Activated naive CD4-positive, alpha-beta T cell treated with anti-CD3 and anti-CD28 coated beads for 36 hours (primary cell): ENCODE results near the gene TMEM132E. TPM values are rescaled to one million over a fixed set of nuclear protein-coding genes. Genes with fewer than 3 reads are reported as not detected.
"Not testable (repeated sequence)": the region's sequence is repeated elsewhere in the genome, so short reads cannot be mapped to it uniquely, and the experiment has no call there.

Experiments used
- CTCF ChIA-PET: fragments of 350-600 bp; sonication (Branson Sonifier 250); formaldehyde crosslinking; loops from one replicate; lab custom pipeline; 2021; ENCODE audit warnings: antibody characterized with exemption; lab: Charles Lee
- DNase-seq: peaks from one replicate; pipeline ENCODE4 v3.0.0-alpha.2; 2020
- H3K27ac Mint-ChIP-seq: one replicate; pipeline ENCODE4 v1.8.0; 2021; ENCODE audit warnings: mild to moderate bottlenecking, mixed read lengths
- H3K27me3 Mint-ChIP-seq: one replicate; pipeline ENCODE4 v1.8.0; 2021; ENCODE audit warnings: low read depth, mixed read lengths
- H3K36me3 Mint-ChIP-seq: one replicate; pipeline ENCODE4 v1.8.0; 2021; ENCODE audit warnings: low read depth, mixed read lengths
- H3K4me1 Mint-ChIP-seq: one replicate; pipeline ENCODE4 v1.8.0; 2021; ENCODE audit warnings: low read depth, mixed read lengths
- H3K4me3 Mint-ChIP-seq: one replicate; pipeline ENCODE4 v1.8.0; 2021; ENCODE audit warnings: mild to moderate bottlenecking, moderate library complexity, mixed read lengths
- H3K9me3 Mint-ChIP-seq: one replicate; pipeline ENCODE4 v1.8.0; 2021; ENCODE audit warnings: mixed read lengths
- intact Hi-C: fragments of 100-400 bp; cut with micrococcal nuclease; formaldehyde crosslinking; loops from one replicate; pipeline ENCODE4 v1.15.1; 2023
- total RNA-seq, 2 experiments: library from RNA; stranded (reverse); gene quantifications; one replicate each; pipeline ENCODE4 v1.2.3, GENCODE V29; 2021

TMEM132E gene, protein sequence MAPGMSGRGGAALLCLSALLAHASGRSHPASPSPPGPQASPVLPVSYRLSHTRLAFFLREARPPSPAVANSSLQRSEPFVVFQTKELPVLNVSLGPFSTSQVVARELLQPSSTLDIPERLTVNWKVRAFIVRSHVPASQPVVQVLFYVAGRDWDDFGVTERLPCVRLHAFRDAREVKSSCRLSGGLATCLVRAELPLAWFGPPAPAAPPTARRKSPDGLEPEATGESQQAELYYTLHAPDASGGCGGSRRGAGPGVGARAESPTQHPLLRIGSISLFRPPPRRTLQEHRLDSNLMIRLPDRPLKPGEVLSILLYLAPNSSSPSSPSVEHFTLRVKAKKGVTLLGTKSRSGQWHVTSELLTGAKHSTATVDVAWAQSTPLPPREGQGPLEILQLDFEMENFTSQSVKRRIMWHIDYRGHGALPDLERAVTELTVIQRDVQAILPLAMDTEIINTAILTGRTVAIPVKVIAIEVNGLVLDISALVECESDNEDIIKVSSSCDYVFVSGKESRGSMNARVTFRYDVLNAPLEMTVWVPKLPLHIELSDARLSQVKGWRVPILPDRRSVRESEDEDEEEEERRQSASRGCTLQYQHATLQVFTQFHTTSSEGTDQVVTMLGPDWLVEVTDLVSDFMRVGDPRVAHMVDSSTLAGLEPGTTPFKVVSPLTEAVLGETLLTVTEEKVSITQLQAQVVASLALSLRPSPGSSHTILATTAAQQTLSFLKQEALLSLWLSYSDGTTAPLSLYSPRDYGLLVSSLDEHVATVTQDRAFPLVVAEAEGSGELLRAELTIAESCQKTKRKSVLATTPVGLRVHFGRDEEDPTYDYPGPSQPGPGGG (N-terminal part only)
- total RNA-seq = not detected

DNA sequence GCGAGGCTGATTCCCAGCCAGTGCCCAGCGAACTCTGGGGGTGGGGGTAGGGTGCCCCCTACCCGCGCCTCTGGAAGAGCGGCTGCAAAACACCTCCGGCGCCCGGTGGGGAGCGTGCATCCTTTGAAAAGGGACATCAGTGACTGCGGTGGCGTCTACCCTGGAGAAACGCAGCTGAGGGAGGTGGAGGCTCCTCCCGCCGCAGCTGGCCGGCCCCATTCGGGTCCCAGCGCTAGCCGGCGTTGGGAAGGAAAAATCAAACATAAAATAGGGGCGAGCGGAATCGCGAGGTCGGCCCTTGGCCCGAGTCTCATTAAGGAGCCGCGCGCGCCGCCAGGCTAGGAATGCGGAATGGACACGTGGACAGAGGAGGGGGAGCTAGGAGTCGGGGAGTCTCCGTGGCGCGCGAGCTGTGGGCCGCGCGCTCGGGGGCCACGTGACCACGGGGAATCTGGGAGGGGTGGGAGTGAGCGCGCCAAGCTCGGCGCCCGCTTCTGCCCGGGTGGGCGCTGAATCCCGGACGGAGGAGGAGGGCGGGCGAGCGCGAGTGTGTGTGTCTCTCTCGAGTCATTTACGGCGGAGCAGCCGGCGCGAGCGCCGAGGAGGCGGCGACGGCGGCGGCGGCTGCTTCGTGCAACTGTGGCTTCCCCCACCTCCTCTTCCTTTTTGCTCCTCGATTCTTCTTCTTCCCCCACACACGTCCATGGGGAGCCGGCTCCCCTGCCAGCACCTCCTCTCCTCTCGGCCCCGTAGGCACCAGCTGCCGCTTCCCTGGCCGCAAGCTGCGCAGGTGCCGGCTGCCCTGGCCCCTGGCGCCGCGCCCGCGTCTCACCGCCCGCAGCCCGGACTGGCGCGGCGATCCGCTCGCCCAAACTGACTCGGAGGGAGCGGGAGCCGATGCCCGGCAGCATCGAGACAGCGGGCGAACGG lies at the start of gene TMEM132E:
TSS of gene TMEM132E (plus strand) at position 566 of the 930 bp plus-strand sequence. CDS start 1,495 bp downstream, outside the sequence.
- CTCF ChIA-PET = interaction anchor here (1.0 kb wide), 1 partner anchor 59 kb away, joined by 3 read pairs; no protein-coding TSS in a partner anchor
- H3K4me1 Mint-ChIP-seq = peaks cover 11% of the 10 kb centered on the region
- no peak for DNase-seq
- H3K9me3 Mint-ChIP-seq = no peaks in the 10 kb centered on the region
- no peaks in the 10 kb centered on the region for H3K36me3 Mint-ChIP-seq
- H3K27me3 Mint-ChIP-seq = peaks cover 74% of the 10 kb centered on the region
- peak within 1 kb of the TSS; percentile 69 for H3K4me3 Mint-ChIP-seq
- no peak within 1 kb of the TSS for H3K27ac Mint-ChIP-seq
- intact Hi-C loops = loop anchor here (2.0 kb wide), 1 partner anchor 540 kb away; the partner anchor contains the start of gene RAD51D

DNA sequence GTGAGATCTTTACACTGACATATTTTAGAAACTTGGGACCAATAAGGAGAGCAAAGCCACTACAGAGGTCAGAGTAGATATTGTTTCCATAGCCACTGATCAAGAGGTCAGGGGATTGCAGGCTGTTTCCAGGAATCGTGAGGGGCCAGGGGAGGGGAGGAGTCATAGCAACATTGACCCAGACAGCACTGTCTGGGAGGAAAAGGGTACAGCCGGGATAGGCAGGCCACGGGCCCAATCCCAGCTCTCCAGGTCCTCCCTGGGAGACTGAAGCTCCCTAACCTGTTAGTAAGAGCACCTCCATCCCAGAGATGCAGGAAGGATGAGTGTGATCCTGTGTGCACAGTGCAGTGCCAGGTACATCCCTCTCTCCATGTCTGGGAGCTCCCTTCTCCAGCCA lies 48.5 kb upstream of the TMEM132E start:
- Mint-ChIP-seq H3K4me1 (no peaks in the 10 kb centered on the region), H3K36me3 (no peaks in the 10 kb centered on the region), H3K9me3 (no peaks in the 10 kb centered on the region), H3K27me3 (peaks cover 42% of the 10 kb centered on the region), H3K4me3 (no peak overlapping the region), H3K27ac (no peak overlapping the region)
- intact Hi-C loops = no loop called here
- no peak for DNase-seq
- CTCF ChIA-PET = interaction anchor here (1.1 kb wide), 1 partner anchor 11 kb away, joined by 3 read pairs; no protein-coding TSS in a partner anchor

GRCh38 chr17:34532281-34533065 lies 46.9 kb upstream of the TMEM132E start:
- H3K4me3 Mint-ChIP-seq = no peak overlapping the region
- H3K27me3 Mint-ChIP-seq = peaks cover 46% of the 10 kb centered on the region
- intact Hi-C loops = no loop called here
- H3K36me3 Mint-ChIP-seq = no peaks in the 10 kb centered on the region
- H3K27ac Mint-ChIP-seq = no peak overlapping the region
- CTCF ChIA-PET = interaction anchor here (0.7 to 0.8 kb wide), 2 partner anchors 10 to 302 kb away, joined by 3 to 4 read pairs; no protein-coding TSS in a partner anchor
- no peaks in the 10 kb centered on the region for H3K4me1 Mint-ChIP-seq
- DNase-seq = no peak
- H3K9me3 Mint-ChIP-seq = no peaks in the 10 kb centered on the region

DNA sequence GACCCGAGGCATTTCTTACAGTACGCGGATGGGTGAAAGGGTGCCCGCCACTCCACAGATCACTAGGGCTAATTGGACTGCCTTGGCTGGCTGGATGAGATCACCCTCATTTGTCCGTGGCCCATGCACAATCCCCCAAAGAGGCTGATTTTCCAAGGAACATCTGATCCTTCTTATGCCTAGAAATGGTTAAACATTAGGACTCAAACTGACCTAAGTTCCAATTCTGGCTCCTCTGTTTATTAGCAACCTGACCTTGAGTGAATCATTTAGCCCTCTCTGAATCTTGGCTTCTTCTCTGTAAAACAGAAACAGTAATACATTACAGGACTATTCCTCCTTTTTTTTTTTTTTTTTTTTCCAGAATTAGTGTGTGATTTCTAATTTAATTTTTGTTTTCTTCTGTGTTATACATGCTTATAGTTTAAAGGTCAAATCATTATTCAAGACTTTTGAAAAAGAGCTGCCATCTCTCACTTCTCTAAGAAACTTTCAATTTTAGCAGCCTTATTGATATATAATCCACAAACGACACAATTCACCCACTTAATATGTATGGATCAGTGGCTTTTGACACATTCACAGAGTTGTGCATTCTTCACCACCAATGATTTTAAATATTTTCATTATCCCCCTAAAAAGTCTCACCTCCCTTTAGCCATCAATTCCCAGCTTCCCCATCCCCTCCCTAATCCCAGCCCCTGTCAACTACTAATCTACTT lies 45.4 kb upstream of the TMEM132E start:
- H3K36me3 Mint-ChIP-seq = no peaks in the 10 kb centered on the region
- no peaks in the 10 kb centered on the region for H3K9me3 Mint-ChIP-seq
- no peak for DNase-seq
- H3K4me1 Mint-ChIP-seq = no peaks in the 10 kb centered on the region
- CTCF ChIA-PET = no interaction called here
- intact Hi-C loops = no loop called here
- peaks cover 37% of the 10 kb centered on the region for H3K27me3 Mint-ChIP-seq
- no peak overlapping the region for H3K27ac Mint-ChIP-seq
- no peak overlapping the region for H3K4me3 Mint-ChIP-seq

DNA sequence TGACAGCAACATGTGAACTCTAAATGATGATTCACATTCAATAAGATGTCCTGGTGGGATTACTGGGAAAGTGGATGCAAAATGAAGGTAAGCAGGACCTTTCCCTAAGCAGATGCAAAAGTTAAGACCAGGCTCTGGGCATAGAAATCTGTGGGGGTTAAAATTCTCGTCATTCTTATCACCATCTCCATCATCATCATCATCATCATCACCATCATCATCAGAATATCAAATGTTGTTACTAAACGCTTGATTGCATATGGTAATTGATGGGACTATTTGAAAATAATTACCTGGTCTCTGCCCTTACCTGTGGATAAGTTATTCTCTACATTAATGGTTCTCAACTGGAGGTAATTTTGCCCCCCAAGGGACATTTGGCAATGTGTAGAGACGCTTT lies 41.9 kb upstream of the TMEM132E start:
- intact Hi-C loops = no loop called here
- no peaks in the 10 kb centered on the region for H3K9me3 Mint-ChIP-seq
- DNase-seq = no peak
- no peak overlapping the region for H3K27ac Mint-ChIP-seq
- no peaks in the 10 kb centered on the region for H3K36me3 Mint-ChIP-seq
- H3K27me3 Mint-ChIP-seq = peaks cover 38% of the 10 kb centered on the region
- CTCF ChIA-PET = interaction anchor here (0.6 to 1.4 kb wide), 2 partner anchors 100 to 604 kb away, joined by 3 read pairs; no protein-coding TSS in a partner anchor
- H3K4me1 Mint-ChIP-seq = no peaks in the 10 kb centered on the region
- H3K4me3 Mint-ChIP-seq = no peak overlapping the region

DNA sequence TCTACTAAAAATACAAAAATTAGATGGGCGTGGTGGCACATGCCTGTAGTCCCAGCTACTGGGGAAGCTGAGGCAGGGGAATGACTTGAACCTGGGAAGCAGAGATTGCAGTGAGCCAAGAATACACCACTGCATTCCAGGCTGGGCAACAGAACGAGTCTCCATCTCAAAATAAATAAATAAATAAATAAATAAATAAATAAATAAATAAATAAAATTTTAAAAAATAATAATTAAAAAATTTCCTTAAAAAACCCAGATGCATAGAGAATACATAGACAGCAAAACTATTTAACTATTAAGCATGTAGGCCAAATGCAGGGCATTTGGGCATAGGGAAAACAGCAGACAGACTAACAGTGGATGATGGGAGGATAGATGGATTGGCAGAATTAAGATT lies 40.8 kb upstream of the TMEM132E start:
- H3K9me3 Mint-ChIP-seq, DNase-seq, CTCF ChIA-PET, intact Hi-C loops, H3K27ac Mint-ChIP-seq, H3K4me3 Mint-ChIP-seq, H3K36me3 Mint-ChIP-seq, H3K4me1 Mint-ChIP-seq: not testable (repeated sequence)
- H3K27me3 Mint-ChIP-seq = peaks cover 40% of the 10 kb centered on the region

- CTCF ChIA-PET = interaction anchor here (1.4 kb wide), 1 partner anchor 580 kb away, joined by 4 read pairs; the partner anchor contains the start of gene RAD51D
- H3K27me3 Mint-ChIP-seq = peaks cover 35% of the 10 kb centered on the region
Observed at GRCh38 chr17:34539881-34540280, 39.5 kb upstream of the TMEM132E start.

GRCh38 chr17:34542700-34543336 lies 36.6 kb upstream of the TMEM132E start:
- H3K36me3 Mint-ChIP-seq = no peaks in the 10 kb centered on the region
- H3K27ac Mint-ChIP-seq = no peak overlapping the region
- H3K4me1 Mint-ChIP-seq = no peaks in the 10 kb centered on the region
- CTCF ChIA-PET = interaction anchor here (0.6 to 2.7 kb wide), 24 partner anchors 10 to 578 kb away, joined by 3 to 25 read pairs (median 4); partner anchors contain the start of genes FNDC8 and RAD51D
- DNase-seq = peak; percentile 68
- H3K9me3 Mint-ChIP-seq = no peaks in the 10 kb centered on the region
- no peak overlapping the region for H3K4me3 Mint-ChIP-seq
- intact Hi-C loops = loop anchor here (1.0 to 5.0 kb wide), 4 partner anchors 95 to 575 kb away; partner anchors contain the start of gene LIG3
- peaks cover 29% of the 10 kb centered on the region for H3K27me3 Mint-ChIP-seq

More at GRCh38 chr17:34539881-34540280, 39.5 kb upstream of the TMEM132E start:
- Mint-ChIP-seq H3K4me1 (no peaks in the 10 kb centered on the region), H3K9me3 (no peaks in the 10 kb centered on the region), H3K4me3 (no peak overlapping the region), H3K36me3 (no peaks in the 10 kb centered on the region), H3K27ac (no peak overlapping the region)
- DNase-seq = no peak
- intact Hi-C loops = loop anchor here (5.0 kb wide), 1 partner anchor 442 kb away; the partner anchor contains the start of gene LIG3

DNA sequence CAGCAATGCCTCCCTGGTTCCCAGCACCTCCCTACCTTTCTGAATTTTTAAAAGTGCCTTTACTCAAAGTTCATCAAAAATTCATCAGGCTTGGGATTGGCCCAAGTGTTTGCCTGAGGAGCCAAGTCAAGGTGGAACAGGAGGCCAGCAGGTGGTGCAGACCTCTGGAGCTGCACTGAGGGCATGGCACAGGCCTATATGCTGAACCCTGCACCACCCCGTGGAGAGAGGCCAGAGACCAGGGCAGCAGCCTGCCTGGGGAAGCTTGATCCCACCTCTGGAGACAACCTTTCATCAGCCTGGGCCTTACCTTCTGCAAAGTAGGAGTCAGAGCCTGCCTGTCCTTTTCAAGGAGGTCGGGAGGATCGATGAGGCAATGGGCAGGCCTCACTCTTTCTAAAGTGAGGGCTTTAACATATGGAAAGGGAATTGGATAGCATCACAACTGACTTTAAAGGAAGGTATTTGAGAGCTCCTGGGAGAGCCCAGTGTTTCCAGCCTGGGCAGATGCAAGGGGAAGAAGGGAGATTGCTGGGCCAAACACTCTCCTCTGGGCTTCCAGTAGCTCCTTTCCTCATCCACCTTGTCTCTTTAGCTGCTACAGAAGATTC lies 31.8 kb upstream of the TMEM132E start:
- CTCF ChIA-PET = interaction anchor here (0.7 to 1.7 kb wide), 2 partner anchors 15 to 90 kb away, joined by 3 to 8 read pairs; no protein-coding TSS in a partner anchor

More for the DNA sequence above, 31.8 kb upstream of the TMEM132E start:
- Mint-ChIP-seq H3K36me3 (no peaks in the 10 kb centered on the region), H3K4me3 (no peak overlapping the region), H3K4me1 (no peaks in the 10 kb centered on the region), H3K27me3 (peaks cover 20% of the 10 kb centered on the region), H3K9me3 (no peaks in the 10 kb centered on the region), H3K27ac (no peak overlapping the region)
- no peak for DNase-seq
- intact Hi-C loops = no loop called here
